ENCODE measurements around the gene MACIR.

MACIR gene

GRCh38 chr5:103293719-103294118 is 35.2 kb downstream of the MACIR start:
- DNase-seq = no peak

GRCh38 chr5:103294906-103295305 is 36.3 kb downstream of the MACIR start:
- no peak for DNase-seq

GRCh38 chr5:103295424-103295823 is 36.9 kb downstream of the MACIR start:
- no peak for DNase-seq

GRCh38 chr5:103295871-103296270 is 37.3 kb downstream of the MACIR start:
- no peak for DNase-seq

- DNase-seq = no peak
These were observed 39.6 kb downstream of the MACIR start for GRCh38 chr5:103298117-103298516.

GRCh38 chr5:103298607-103299188 is 40.1 kb downstream of the MACIR start:
- DNase-seq = no peak

GRCh38 chr5:103305809-103306208 is 47.2 kb downstream of the MACIR start:
- DNase-seq = no peak

GRCh38 chr5:103307470-103307869 is 48.9 kb downstream of the MACIR start:
- DNase-seq = no peak

- DNase-seq = no peak
These were observed 50.2 kb downstream of the MACIR start for GRCh38 chr5:103308774-103309173.

GRCh38 chr5:103313056-103313455 is 54.5 kb downstream of the MACIR start:
- no peak for DNase-seq

GRCh38 chr5:103315455-103315854 is 56.9 kb downstream of the MACIR start:
- no peak for DNase-seq

GRCh38 chr5:103327451-103327850 is 68.9 kb downstream of the MACIR start:
- no peak for DNase-seq

GRCh38 chr5:103327893-103328292 is 69.3 kb downstream of the MACIR start:
- no peak for DNase-seq
